ENCODE data around the gene PRPS2.

The PRPS2 gene

DNA sequence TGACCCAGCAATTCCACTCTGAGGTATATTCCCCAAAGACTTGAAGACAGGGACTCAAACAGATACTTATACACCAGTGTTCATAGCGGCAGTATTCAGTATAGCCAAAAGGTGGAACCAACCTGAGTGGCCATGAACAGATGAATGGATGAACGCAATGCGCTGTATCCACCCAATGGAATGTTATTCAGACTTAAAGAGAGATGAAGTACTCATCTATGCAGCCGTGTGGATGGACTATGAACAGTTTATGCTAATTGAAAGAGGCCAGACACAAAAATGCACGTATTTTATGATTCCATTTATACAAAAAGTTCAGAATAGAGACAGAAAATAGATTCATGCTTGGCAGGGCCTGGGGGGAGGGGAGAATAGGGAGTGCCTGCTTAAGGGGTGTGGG, 26.3 kb downstream of the PRPS2 start:
- DNase-seq = no peak

- DNase-seq = no peak
Observed at GRCh38 chrX:12819222-12819621, 28.0 kb downstream of the PRPS2 start.

DNA sequence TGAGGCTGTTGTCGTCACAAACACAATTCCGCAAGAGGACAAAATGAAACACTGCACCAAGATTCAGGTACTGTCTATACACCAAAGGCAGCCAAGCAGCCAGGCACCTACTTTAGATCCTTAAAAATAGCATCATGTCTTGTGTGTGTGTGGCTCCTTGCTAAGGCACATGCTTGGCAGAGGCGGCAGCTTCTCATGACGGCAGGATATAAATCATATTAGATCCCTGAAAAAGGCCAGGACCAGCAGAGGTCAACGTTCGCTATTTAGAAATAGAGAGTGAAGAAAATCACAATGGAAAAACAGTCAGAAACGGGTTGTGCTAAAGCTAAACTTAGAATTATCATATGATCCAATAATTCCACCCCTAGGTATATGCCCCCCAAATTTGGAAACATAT, 29.5 kb downstream of the PRPS2 start:
- no peak for DNase-seq

GRCh38 chrX:12824944-12825343, 33.7 kb downstream of the PRPS2 start:
- no peak for DNase-seq

GRCh38 chrX:12825801-12826200, 34.6 kb downstream of the PRPS2 start:
- DNase-seq = no peak

DNA sequence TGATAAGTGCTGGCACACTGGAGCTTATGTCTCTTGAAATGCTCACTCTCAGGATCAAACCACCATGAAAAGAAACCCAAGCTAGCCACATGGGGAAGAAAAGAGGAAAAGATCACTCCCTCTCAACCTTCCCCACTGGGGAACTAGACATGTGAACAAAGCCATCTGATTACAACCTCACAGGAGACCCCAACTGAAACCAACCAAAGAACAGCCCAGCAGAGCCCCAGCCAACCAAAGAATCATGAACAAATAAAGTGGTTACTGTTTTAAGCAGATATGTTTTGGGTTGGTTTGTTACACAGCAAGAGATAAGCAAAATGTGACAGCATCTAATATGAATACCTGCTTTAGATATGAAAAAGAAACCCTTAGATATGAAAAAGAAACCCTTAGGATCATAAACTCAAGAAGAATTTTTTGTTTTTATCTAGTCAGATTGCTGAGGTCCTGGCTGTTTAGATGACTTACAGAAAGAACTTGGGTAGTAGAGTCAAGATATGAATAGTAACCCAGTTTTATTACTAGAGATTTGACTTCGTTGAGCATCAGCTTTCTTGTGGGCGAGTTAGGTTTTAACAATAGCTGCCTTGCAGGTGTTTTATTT, 52.0 kb downstream of the PRPS2 start:
- DNase-seq = no peak

- peak; percentile 56 for DNase-seq
Observed at GRCh38 chrX:12843668-12844279, 52.6 kb downstream of the PRPS2 start.

DNA sequence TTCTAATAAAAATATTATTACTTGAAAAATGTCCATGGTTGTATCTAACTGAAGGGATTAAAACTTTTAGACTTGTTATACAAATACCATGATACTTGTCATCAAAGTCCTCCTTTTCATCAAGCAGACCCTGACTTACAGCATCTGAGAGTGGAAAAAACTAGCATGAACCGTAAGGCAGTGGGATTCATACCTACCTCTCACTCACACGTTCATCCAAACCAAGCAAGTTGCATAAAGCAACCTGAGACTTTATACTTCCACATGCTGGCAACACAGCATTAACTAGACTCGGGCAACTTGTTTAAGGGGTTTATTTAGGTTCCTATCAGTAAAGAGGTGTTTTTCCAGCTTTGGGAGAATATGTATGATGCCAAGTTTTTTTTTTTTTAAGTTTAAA, 53.1 kb downstream of the PRPS2 start:
- no peak for DNase-seq

DNA sequence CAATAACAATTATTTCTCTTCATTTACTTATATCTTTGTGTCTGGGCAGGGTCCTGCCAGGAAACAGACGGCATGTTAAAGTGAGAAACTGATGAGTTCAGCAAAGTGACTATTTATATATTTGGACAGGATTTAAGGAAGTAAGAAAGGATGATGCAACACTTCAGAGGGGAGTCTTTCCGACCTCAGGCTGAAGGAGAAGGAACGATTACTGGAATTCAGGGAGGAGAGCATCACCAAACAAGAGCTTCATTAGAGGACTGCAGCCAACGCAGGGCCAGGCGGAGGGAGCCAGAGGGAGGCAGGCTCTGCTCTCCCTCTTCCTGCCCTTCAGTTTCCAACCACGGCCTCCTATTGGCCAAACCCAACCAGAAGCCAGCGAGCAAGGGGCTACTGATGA, 74.1 kb downstream of the PRPS2 start:
- peak; percentile 61 for DNase-seq

GRCh38 chrX:12866451-12867377, 75.5 kb downstream of the PRPS2 start, which contains the start of gene TLR7:
TLR7 (plus strand) TSS chrX:12867072; CDS start chrX:12867579, 507 bp downstream.
- peak; percentile 37 for DNase-seq

GRCh38 chrX:12867685-12868084, 76.5 kb downstream of the PRPS2 start:
- peak; percentile 42 for DNase-seq

- DNase-seq = no peak
Observed at GRCh38 chrX:12868747-12869146, 77.5 kb downstream of the PRPS2 start.

DNA sequence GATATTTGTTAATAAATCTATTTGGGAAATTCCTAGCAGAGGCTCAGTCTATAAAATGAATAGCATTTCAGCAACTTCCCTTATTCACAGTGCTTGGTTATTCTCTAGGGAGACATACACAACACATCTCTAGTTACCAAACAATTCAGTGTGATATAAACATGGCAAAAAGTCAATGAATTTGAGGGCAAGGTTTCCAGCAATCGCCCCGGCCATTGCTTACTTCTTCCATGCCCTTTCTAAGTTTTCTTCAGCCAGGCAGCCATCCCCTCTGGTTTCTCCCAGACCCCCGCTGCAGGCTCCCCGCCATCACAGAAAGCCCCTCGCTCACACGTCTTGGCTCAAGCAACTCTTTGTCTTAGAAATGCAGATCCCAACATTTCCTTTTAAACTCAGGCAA, 80.0 kb downstream of the PRPS2 start:
- DNase-seq = peak; percentile 31

DNA sequence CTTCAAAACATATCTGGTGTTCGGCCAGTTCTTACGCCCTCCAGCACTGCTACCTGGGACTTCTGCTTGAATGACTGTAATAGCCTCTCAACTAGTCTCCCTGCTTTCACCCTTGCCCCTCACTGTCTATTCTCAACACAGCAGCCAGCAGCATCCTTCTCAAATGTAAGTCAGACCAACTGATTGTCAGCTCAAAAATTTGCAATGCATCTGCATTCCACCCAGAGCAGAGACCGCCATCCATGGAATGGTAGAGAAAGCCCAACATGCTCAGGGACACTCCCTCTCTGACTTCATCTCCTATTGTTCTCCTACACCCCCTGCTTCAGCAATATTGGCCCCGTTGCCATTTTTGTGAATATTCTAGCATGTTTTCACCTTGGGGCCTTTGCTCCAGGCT, 81.5 kb downstream of the PRPS2 start:
- DNase-seq = no peak
